Neural progenitor cell (in vitro differentiated cells): ENCODE results near the gene TUBA4B. TPM values are rescaled to one million over a fixed set of nuclear protein-coding genes. Genes with fewer than 3 reads are reported as not detected.

Source experiments
- DNase-seq: peaks from one replicate; pipeline ENCODE4 v3.0.0-alpha.2; 2016; ENCODE audit warnings: low spot score
- H2AFZ ChIP-seq: fragments of 200-600 bp; sonication (generic); replicated peaks from 2 replicates; pipeline ENCODE4 v1.6.1; 2016; ENCODE audit warnings: antibody characterized with exemption
- H3F3A ChIP-seq: fragments of 200-600 bp; sonication (generic); 2 replicates; pipeline ENCODE4 v1.6.1; 2016; ENCODE audit warnings: antibody characterized with exemption, low read depth
- H3K27ac ChIP-seq: fragments of 200-600 bp; sonication (generic); 2 replicates; pipeline ENCODE4 v1.5.1; 2016; ENCODE audit warnings: mild to moderate bottlenecking
- H3K27me3 ChIP-seq: fragments of 200-600 bp; sonication (generic); 2 replicates; pipeline ENCODE4 v1.6.1; 2016; ENCODE audit warnings: mild to moderate bottlenecking, moderate library complexity
- H3K36me3 ChIP-seq: fragments of 200-600 bp; sonication (generic); 2 replicates; pipeline ENCODE4 v1.5.1; 2016
- H3K4me1 ChIP-seq: fragments of 200-600 bp; sonication (generic); 2 replicates; pipeline ENCODE4 v1.6.1; 2016; ENCODE audit warnings: mixed run types
- H3K4me2 ChIP-seq: fragments of 200-600 bp; sonication (generic); 2 replicates; pipeline ENCODE4 v1.6.1; 2016
- H3K4me3 ChIP-seq: fragments of 200-600 bp; sonication (generic); 2 replicates; pipeline ENCODE4 v1.5.1; 2016
- H3K79me2 ChIP-seq: fragments of 200-600 bp; sonication (generic); 2 replicates; pipeline ENCODE4 v1.6.1; 2016; ENCODE audit warnings: low read depth
- H3K9ac ChIP-seq: fragments of 200-600 bp; sonication (generic); 2 replicates; pipeline ENCODE4 v1.6.1; 2016
- H3K9me3 ChIP-seq: fragments of 200-600 bp; sonication (generic); 2 replicates; pipeline ENCODE4 v1.5.1; 2016; ENCODE audit warnings: low read depth
- H4K20me1 ChIP-seq: fragments of 200-600 bp; sonication (generic); 2 replicates; pipeline ENCODE4 v1.6.1; 2016; ENCODE audit warnings: low read depth
- H3K27ac Mint-ChIP-seq: 3 replicates; pipeline ENCODE4 v1.8.0; 2021; ENCODE audit warnings: mixed read lengths
- H3K27me3 Mint-ChIP-seq: 2 replicates; pipeline ENCODE4 v1.8.0; 2022; ENCODE audit warnings: low read depth, mild to moderate bottlenecking, inconsistent platforms, moderate library complexity, mixed read lengths; ENCODE audit not compliant: insufficient read depth
- H3K36me3 Mint-ChIP-seq: 3 replicates; pipeline ENCODE4 v1.8.0; 2021; ENCODE audit warnings: mixed read lengths
- H3K4me1 Mint-ChIP-seq: 3 replicates; pipeline ENCODE4 v1.8.0; 2021; ENCODE audit warnings: mixed read lengths
- H3K4me3 Mint-ChIP-seq: 3 replicates; pipeline ENCODE4 v1.8.0; 2021; ENCODE audit warnings: mild to moderate bottlenecking, moderate library complexity, mixed read lengths
- H3K9me3 Mint-ChIP-seq: 3 replicates; pipeline ENCODE4 v1.8.0; 2020; ENCODE audit warnings: mixed read lengths
- EZH2 ChIP-seq: fragments of 200-600 bp; sonication (generic); IDR thresholded peaks from 2 replicates; pipeline ENCODE4 v1.6.1; 2017; ENCODE audit warnings: antibody characterized with exemption, mild to moderate bottlenecking, moderate library complexity
- EZH2phosphoT487 ChIP-seq: fragments of 200-600 bp; sonication (generic); IDR thresholded peaks from 2 replicates; pipeline ENCODE4 v1.6.1; 2017; ENCODE audit warnings: antibody characterized with exemption
- microRNA counts: library from miRNA; unstranded; fragments of <30 nt; microRNA quantifications from one replicate; lab custom pipeline; 2016
- microRNA-seq: library from miRNA; unstranded; fragments of <30 nt; microRNA quantifications from one replicate; pipeline ENCODE4, GENCODE V29; 2016
- small RNA-seq: library from RNA; depleted of rRNA; stranded (forward); fragments of <200 nt; gene quantifications from one replicate; pipeline ENCODE3, GENCODE V24; 2015
- total RNA-seq: library from RNA; depleted of rRNA; stranded (reverse); fragments of >200 nt; gene quantifications from 2 replicates; pipeline ENCODE4 v1.2.3, GENCODE V29; 2015; ENCODE audit warnings: low replicate concordance
- TF ChIP-seq, protein P1 (sequence below): fragments of 200-600 bp; sonication (generic); IDR thresholded peaks from 2 replicates; pipeline ENCODE4 v1.5.1; 2017; ENCODE audit warnings: antibody characterized with exemption, mild to moderate bottlenecking

TUBA4B gene
- total RNA-seq, 1 donor from 2014 or later = not detected

GRCh38 chr2:219314804-219315468 is 61.9 kb downstream of the TUBA4B start:
- H3K36me3 ChIP-seq = no peaks in the 10 kb centered on the region
- H3K4me1 ChIP-seq = no peaks in the 10 kb centered on the region
- H4K20me1 ChIP-seq = peaks cover 4% of the 10 kb centered on the region
- peaks cover 16% of the 10 kb centered on the region for H3K27me3 ChIP-seq
- H3K9me3 Mint-ChIP-seq = peaks cover 4% of the 10 kb centered on the region
- no peaks in the 10 kb centered on the region for H3K79me2 ChIP-seq
- no peak overlapping the region for H3K27ac ChIP-seq
- no peak overlapping the region for H3K4me3 ChIP-seq
- no peaks in the 10 kb centered on the region for H3K36me3 Mint-ChIP-seq
- H3K9ac ChIP-seq = no peak overlapping the region
- H3F3A ChIP-seq = no peaks in the 10 kb centered on the region
- H2AFZ ChIP-seq = no peak overlapping the region
- no peak overlapping the region for H3K27ac Mint-ChIP-seq
- H3K4me3 Mint-ChIP-seq = no peak overlapping the region
- H3K27me3 Mint-ChIP-seq = peaks cover 17% of the 10 kb centered on the region
- no peak overlapping the region for H3K4me2 ChIP-seq
- TF ChIP-seq, protein P1, sequence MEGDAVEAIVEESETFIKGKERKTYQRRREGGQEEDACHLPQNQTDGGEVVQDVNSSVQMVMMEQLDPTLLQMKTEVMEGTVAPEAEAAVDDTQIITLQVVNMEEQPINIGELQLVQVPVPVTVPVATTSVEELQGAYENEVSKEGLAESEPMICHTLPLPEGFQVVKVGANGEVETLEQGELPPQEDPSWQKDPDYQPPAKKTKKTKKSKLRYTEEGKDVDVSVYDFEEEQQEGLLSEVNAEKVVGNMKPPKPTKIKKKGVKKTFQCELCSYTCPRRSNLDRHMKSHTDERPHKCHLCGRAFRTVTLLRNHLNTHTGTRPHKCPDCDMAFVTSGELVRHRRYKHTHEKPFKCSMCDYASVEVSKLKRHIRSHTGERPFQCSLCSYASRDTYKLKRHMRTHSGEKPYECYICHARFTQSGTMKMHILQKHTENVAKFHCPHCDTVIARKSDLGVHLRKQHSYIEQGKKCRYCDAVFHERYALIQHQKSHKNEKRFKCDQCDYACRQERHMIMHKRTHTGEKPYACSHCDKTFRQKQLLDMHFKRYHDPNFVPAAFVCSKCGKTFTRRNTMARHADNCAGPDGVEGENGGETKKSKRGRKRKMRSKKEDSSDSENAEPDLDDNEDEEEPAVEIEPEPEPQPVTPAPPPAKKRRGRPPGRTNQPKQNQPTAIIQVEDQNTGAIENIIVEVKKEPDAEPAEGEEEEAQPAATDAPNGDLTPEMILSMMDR = no peak
- TF ChIP-seq EZH2 (no peak), EZH2phosphoT487 (no peak)
- H3K9me3 ChIP-seq = no peaks in the 10 kb centered on the region
- H3K4me1 Mint-ChIP-seq = no peaks in the 10 kb centered on the region
- no peak for DNase-seq

MicroRNA genes within 50 kb of the gene (microRNA counts, 767-probe panel; counts per million panel counts)
- 460 counts per million, percentile 90 among the panel's probes with 10 or more counts for microRNA hsa-miR-153 (lab: Ali Mortazavi, UCI)

Small RNA genes lying within 50 kb of the gene (microRNA-seq; reads per million reads assigned to microRNA genes)
- not detected for gene MIR153-1

Small RNA genes lying within 50 kb of the gene (small RNA-seq; reads per million reads assigned to genes)
- not detected for gene MIR153-1

Other genes with a start within 250 kb of the TUBA4B start
- gene CFAP65, start 211.7 kb upstream of the TUBA4B start, total RNA-seq = 0.22 and 0.80 TPM in 2 replicates
- gene IHH, start 192.3 kb upstream of the TUBA4B start, total RNA-seq = 0.06 TPM in 1 of 2 replicates, not detected in the other
- 23.9 and 25.5 TPM in 2 replicates for gene NHEJ1, start 92.4 kb upstream of the TUBA4B start, total RNA-seq
- gene SLC23A3, start 83.2 kb upstream of the TUBA4B start, total RNA-seq = 0.06 and 1.4 TPM in 2 replicates
- 15.8 and 21.8 TPM in 2 replicates for gene CNPPD1, start 76.3 kb upstream of the TUBA4B start, total RNA-seq
- 32.9 and 53.5 TPM in 2 replicates for gene RETREG2, start 75.0 kb upstream of the TUBA4B start, total RNA-seq
- 13.6 and 23.8 TPM in 2 replicates for gene ZFAND2B, start 46.5 kb upstream of the TUBA4B start, total RNA-seq
- 14.0 and 14.3 TPM in 2 replicates for gene ABCB6, start 34.3 kb upstream of the TUBA4B start, total RNA-seq
- 32.7 and 40.3 TPM in 2 replicates for gene ATG9A, start 23.6 kb upstream of the TUBA4B start, total RNA-seq
- 65.9 and 76.3 TPM in 2 replicates for gene ANKZF1, start 23.4 kb upstream of the TUBA4B start, total RNA-seq
- gene GLB1L, start 7.8 kb upstream of the TUBA4B start, total RNA-seq = 7.2 and 14.7 TPM in 2 replicates
- 19.9 and 26.8 TPM in 2 replicates for gene STK16, start 7.8 kb upstream of the TUBA4B start, total RNA-seq
- gene TUBA4A, start 675 bp downstream of the TUBA4B start, total RNA-seq = 0.56 TPM in 1 of 2 replicates, not detected in the other
- gene DNAJB2, start 26.1 kb downstream of the TUBA4B start, total RNA-seq = 35.0 and 37.0 TPM in 2 replicates
- 0.60 and 4.2 TPM in 2 replicates for gene PTPRN, start 56.2 kb downstream of the TUBA4B start, total RNA-seq
- not detected in 2 replicates for gene RESP18, start 79.5 kb downstream of the TUBA4B start, total RNA-seq
- gene DNPEP, start 134.7 kb downstream of the TUBA4B start, total RNA-seq = 36.6 and 120 TPM in 2 replicates
- gene DES, start 165.1 kb downstream of the TUBA4B start, total RNA-seq = 0.31 TPM in 1 of 2 replicates, not detected in the other
- 5.6 and 18.4 TPM in 2 replicates for gene SPEG, start 181.6 kb downstream of the TUBA4B start, total RNA-seq
- gene GMPPA, start 245.6 kb downstream of the TUBA4B start, total RNA-seq = 23.8 and 49.3 TPM in 2 replicates